Ramos (cell line): ENCODE results near the gene SAPCD2.

ENCODE experiments used
- in situ Hi-C: fragments of 300-500 bp; cut with MboI; formaldehyde crosslinking; loops from one replicate; pipeline ENCODE4 v1.14.3; 2022; ENCODE audit warnings: low sequenced_read_pairs; ENCODE audit not compliant: unreplicated experiment

SAPCD2 gene

GRCh38 chr9:137025517-137025966 lies 44.8 kb downstream of the SAPCD2 start:
- in situ Hi-C loops = loop anchor here (5.0 kb wide), 1 partner anchor 73 kb away; the partner anchor contains the start of gene LCN12

GRCh38 chr9:137023583-137023991 lies 46.8 kb downstream of the SAPCD2 start:
- in situ Hi-C loops = no loop called here

DNA sequence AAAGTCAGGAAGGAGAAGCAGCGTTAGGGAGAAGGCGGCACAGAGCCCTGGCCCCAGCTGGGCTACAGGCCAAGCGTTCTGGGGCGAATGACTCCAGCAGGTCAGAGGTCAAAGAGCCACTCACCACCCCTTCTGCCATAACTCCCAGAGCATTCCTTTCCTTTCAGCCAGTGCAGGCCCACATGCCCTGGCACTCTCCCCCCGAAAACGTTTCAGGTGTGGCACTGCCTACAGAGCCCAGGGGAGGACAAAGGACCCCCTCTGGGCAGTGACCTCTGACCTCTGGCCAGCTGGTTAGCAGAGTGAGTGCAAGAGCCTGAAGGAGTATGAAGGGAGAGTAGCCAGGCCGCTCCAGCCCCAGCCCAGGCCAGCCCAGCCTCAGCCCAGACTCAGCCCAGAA lies 47.2 kb downstream of the SAPCD2 start:
- in situ Hi-C loops = no loop called here

DNA sequence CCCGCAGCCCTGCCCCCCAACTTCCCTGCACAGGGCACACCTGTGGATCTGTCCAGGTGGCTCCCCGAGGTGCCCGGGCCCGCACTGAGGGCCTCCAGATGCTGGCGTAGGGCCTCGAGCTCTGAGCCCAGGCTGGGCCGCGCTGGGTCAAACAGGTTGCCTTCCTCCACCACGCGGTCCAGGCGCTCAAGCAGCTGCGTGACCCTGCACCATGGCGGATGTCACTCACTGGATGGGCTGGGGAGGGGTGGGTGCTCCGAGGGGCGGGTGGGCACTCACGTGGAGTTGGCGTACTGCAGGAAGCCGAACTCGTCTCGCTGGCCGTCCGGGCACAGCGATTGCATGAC lies 47.7 kb downstream of the SAPCD2 start:
- in situ Hi-C loops = no loop called here

GRCh38 chr9:137021979-137022661 lies 48.2 kb downstream of the SAPCD2 start:
- in situ Hi-C loops = no loop called here

GRCh38 chr9:137021568-137021978 lies 48.8 kb downstream of the SAPCD2 start:
- in situ Hi-C loops = no loop called here

DNA sequence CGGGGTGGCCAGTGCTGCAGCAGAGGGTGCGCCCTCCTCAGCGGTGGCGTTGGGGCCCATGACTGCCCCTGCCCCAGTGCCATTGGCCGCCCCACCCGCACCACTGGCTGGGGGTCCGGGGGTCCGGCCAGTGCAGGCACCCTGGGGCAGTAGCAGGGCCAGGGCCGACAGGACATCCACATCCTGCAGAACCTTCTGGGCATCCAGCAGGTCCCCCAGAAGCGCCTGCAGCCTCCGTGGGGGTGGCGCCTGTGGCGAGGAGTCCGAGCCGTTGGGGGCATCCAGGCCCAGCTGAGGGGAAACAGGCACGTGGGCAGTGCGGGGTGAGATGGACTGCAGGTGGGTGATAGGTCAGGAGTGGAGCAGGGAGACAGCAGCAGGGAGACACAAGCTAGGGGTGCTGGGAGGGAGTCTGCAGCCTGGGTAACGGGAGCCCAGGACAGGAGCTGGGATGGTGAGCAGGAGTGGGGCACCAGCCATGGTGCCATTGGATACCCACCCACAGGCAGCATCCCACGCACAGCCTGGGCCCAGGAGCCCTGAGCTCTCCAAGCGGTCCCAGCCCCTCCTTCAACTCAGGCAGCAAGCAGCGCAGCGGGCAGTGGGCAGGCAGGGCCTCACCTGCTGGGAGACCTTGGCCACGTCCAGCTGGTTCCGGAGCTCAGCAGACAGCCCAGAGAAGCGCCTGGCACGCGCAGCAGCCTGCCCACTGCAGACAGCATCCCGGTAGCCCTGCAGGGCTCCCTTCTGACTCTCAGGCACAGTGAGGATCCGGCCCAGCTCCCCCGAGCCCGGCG lies 49.4 kb downstream of the SAPCD2 start:
- in situ Hi-C loops = no loop called here

- in situ Hi-C loops = no loop called here
Measured at GRCh38 chr9:137019891-137020683, 50.3 kb downstream of the SAPCD2 start.

DNA sequence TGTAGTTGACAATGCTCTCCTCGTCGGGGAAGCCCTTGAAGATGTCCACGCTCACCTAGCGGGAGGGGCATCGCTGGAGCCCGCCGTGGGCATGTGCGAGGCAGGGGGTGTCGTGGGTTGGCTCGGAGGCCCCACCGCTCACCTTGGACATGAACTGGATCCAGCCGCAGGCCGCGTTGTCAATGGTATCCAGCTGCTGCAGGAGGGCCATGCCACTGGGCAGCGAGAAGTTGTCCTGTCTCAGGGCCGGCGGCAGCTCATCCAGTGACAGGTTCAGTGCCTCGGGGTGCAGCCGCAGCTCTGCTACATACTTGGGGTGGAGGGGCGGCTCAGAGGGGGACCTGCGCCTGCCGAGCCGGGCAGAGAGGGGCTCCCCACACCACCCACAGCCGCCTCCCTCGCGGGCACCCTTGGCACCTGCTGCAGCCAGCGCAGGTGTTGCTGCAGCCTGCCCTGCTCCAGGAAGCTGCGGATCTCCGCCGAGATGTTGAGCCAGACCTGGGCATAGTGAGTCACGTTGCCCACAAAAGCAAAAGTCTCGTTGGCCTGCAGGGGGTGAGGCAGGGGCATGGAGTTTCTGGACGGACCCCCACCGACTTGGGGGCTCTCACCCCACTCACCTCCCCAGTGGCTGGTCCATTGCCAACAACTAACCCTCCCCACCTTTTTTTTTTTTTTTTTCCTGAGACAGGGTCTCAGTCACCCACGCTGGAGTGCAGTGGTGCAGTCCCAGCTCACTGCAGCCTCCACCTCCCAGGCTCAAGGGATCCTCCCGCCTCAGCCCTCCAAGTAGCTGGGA lies 51.4 kb downstream of the SAPCD2 start:
- in situ Hi-C loops = no loop called here

DNA sequence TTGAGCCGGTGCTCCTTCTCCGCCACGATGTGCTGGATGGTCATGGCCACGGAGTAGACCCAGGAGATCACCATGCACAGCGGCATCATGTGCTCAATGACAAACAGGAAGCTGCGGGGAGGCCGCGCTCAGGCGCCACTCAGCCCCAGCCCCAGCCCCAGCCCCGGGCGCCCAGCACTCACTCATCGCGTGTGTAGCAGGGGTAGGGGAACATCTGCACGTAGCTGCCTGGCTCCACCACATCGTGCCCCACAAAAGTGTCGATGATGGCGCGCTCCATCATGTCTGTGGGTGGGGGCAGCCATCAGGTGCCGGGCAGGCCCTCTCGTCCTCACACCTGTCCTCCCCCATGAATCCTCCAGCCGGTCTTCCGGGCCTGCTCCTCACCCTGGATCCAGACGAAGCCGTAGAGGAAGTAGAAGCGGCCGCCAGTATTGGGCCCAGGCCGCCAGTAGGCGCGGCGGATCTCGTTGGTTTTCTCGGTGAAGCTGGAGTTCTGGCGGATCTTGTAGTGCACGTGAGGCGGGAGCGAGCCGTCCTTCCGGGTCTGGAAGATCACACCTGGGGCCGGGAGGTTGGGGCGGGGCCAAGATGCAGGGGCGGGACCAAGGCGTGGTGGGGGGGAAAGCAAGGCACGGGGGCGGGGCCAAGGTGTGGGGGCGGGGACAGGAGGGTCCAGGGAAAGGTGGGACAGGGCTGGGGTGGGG lies 52.4 kb downstream of the SAPCD2 start:
- in situ Hi-C loops = no loop called here

DNA sequence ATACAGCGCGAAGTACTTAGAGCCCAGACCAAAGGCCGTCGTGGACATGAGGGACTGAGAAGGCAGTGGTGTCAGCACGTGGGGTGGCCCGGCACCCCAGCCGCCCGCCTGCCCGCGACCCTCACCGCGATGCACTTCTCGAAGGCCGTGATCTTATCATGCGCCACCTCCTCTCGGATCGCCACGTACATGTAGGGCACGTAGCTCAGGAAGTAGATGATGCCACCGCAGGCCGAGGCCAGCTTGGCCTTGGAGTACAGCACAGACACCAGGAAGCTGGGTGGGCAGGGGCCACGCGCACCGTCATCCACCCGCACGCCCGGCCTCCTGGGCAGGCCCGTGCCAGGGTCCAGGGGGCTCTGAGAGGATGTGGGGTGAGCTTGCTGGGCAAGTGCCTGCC lies 53.3 kb downstream of the SAPCD2 start:
- in situ Hi-C loops = no loop called here

GRCh38 chr9:137016436-137016835 lies 53.9 kb downstream of the SAPCD2 start:
- in situ Hi-C loops = no loop called here

DNA sequence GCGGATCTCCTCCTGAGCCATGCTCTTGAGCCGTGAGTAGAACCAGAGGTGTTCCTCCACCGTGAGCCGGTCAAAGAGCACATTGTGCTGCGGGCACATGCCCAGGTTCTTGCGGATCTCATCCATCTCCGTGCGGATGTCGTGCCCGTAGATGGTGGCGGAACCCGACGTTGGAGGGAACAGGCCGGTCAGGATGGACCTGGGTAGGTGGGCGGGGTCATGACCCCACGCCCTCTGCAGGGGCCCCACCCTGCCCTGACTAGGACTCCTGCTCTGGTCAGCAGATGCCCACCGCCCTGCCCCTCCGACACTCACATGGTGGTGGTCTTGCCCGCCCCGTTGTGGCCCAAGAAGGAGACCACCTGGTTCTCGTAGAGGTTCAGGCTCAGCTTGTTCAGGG lies 54.4 kb downstream of the SAPCD2 start:
- in situ Hi-C loops = no loop called here

DNA sequence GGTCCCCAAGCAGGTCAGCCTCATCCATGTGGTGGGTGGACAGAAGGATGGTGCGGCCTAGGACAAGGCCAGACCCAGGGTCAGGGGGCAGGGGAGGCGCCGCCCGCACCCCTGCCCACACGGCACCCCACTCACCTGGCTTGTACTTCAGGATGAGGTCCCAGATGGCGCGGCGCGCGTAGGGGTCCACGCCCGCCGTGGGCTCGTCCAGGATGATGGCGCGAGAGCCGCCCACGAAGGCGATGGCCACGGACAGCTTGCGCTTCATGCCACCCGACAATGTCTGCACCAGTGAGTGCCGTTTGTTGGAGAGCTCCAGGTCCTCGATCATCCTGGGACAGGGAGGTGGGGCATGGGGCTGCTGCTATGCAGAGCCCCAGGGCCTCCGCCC lies 54.8 kb downstream of the SAPCD2 start:
- in situ Hi-C loops = no loop called here

GRCh38 chr9:137014776-137015539 lies 55.4 kb downstream of the SAPCD2 start:
- in situ Hi-C loops = no loop called here

GRCh38 chr9:137014166-137014565 lies 56.2 kb downstream of the SAPCD2 start:
- in situ Hi-C loops = no loop called here

DNA sequence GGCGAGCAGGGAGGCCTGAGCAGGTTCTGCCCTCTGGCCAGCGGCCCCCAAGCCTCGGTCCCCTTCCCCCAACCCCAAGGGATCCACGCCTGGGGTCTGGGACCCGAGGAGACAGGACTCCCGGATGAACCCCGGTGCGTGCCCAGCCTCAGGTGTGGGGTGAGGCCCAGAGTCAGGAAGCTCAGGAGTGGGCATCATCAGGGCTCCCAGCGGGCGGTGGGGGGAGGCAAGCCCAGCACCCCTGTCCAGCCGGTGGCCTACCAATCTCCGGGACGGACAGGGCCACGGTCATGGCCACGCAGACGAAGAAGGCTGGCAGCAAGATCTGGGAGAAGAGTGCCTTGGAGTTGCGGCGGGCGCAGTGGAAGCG lies 56.8 kb downstream of the SAPCD2 start:
- in situ Hi-C loops = no loop called here

- in situ Hi-C loops = no loop called here
Measured at GRCh38 chr9:137012694-137013570, 57.4 kb downstream of the SAPCD2 start.
